HepG2 (cell line): Measurements from ENCODE around the gene CCNT2. TPM values are rescaled to one million over a fixed set of nuclear protein-coding genes. Genes with fewer than 3 reads are reported as not detected.

Source experiments
- ATAC-seq: fragments of 200-7000 bp; cut with Tn5 transposase; 3 replicates; pipeline ENCODE4 v1.9.1; 2020; ENCODE audit warnings: mild to moderate bottlenecking, moderate library complexity
- BruUV-seq: library from RNA; stranded (reverse); fragments of 400-500 nt; replicated peaks from 2 replicates; lab custom pipeline; 2021; lab: Mats Ljungman, UMichigan
- CTCF ChIA-PET: fragments of 300-600 bp; formaldehyde crosslinking; extraction: SDS; loops from one replicate; lab custom pipeline; 2021; ENCODE audit warnings: low total read pairs, inconsistent platforms, low intra/inter-chr PET ratio; lab: Yijun Ruan, JAX
- POLR2A ChIA-PET: fragments of 350-600 bp; sonication (Branson Sonifier 250); formaldehyde crosslinking; loops from one replicate; lab custom pipeline; 2020; ENCODE audit warnings: antibody characterized with exemption, inconsistent platforms; lab: Yijun Ruan, JAX
- DNase-seq: peaks from one replicate; pipeline ENCODE4 v3.0.0-alpha.2; 2015; ENCODE audit warnings: low spot score
- FAIRE-seq: peaks from 3 replicates; lab custom pipeline; 2011; peaks lifted over from hg19 to GRCh38; lab: Jason Lieb, UNC
- H2AFZ ChIP-seq: one replicate; pipeline ENCODE4 v1.6.1; 2011; ENCODE audit warnings: low read length, inconsistent platforms
- H3K27ac ChIP-seq: fragments of 300-600 bp; 3 replicates; pipeline ENCODE4 v1.8.0; 2011; ENCODE audit warnings: mixed run types, mild to moderate bottlenecking, mixed read lengths, low read length, inconsistent platforms; ENCODE audit not compliant: insufficient read depth; ENCODE audit errors: extremely low read length
- H3K27me3 ChIP-seq, 2 experiments: fragments of 200-600 bp in 1 of 2; 2 replicates in 1 of 2; 3 replicates in 1 of 2; pipeline versions ENCODE4 v1.6.0 to v1.8.0; 2011; ENCODE audit warnings: low read length in 2 of 2, mild to moderate bottlenecking in 2 of 2, moderate library complexity in 2 of 2, inconsistent platforms in 1 of 2; ENCODE audit not compliant: insufficient read depth in 2 of 2, control insufficient read depth in 1 of 2
- H3K36me3 ChIP-seq, 2 experiments: fragments of 200-600 bp in 1 of 2; replicated peaks in 1 of 2; 2 replicates in 1 of 2; 3 replicates in 1 of 2; pipeline versions ENCODE4 v1.5.1 to v1.8.0; 2011; ENCODE audit warnings: low read length in 2 of 2, inconsistent platforms in 1 of 2; ENCODE audit not compliant: insufficient read depth in 2 of 2, control insufficient read depth in 1 of 2
- H3K4me1 ChIP-seq: 2 replicates; pipeline ENCODE4 v1.5.1; 2012; ENCODE audit warnings: low read length, inconsistent platforms; ENCODE audit not compliant: insufficient read depth
- H3K4me2 ChIP-seq: 2 replicates; pipeline ENCODE4 v1.6.0; 2011; ENCODE audit warnings: low read depth, low read length, inconsistent platforms
- H3K4me3 ChIP-seq, 3 experiments: fragments of 200-600 bp in 1 of 3; sonication (generic), shearing (Covaris generic) in 1 of 3; replicated peaks in 1 of 3; 2 replicates each; pipeline ENCODE4 v1.5.1; 2011 to 2016; ENCODE audit warnings: low read length in 3 of 3, inconsistent platforms in 2 of 3, low read depth in 2 of 3, mild to moderate bottlenecking in 2 of 3, control low read depth in 1 of 3, mixed read lengths in 1 of 3; ENCODE audit not compliant: insufficient read depth in 1 of 3
- H3K79me2 ChIP-seq: one replicate; pipeline ENCODE4 v1.6.1; 2011; ENCODE audit warnings: low read length, inconsistent platforms; ENCODE audit not compliant: insufficient read depth
- H3K9ac ChIP-seq: 2 replicates; pipeline ENCODE4 v1.6.0; 2011; ENCODE audit warnings: mild to moderate bottlenecking, low read depth, low read length, inconsistent platforms; ENCODE audit not compliant: insufficient read depth
- H3K9me3 ChIP-seq: 2 replicates; pipeline ENCODE4 v1.5.1; 2012; ENCODE audit warnings: mild to moderate bottlenecking, low read length
- H4K20me1 ChIP-seq: 2 replicates; pipeline ENCODE4 v1.6.0; 2011; ENCODE audit warnings: inconsistent platforms, mild to moderate bottlenecking, low read length, moderate library complexity; ENCODE audit not compliant: insufficient read depth
- FOXA1 ChIP-seq, 2 experiments: fragments of 450-650 bp in 1 of 2; sonication (generic) in 1 of 2; formaldehyde crosslinking in 1 of 2; IDR thresholded peaks; 2 replicates each; pipeline versions ENCODE4 v1.4.0 to v1.6.1; 2016 to 2020; ENCODE audit warnings: missing genetic modification reagents in 1 of 2
- FOXA3 ChIP-seq: IDR thresholded peaks from 2 replicates; pipeline ENCODE4 v1.6.1; 2016; ENCODE audit warnings: missing genetic modification reagents, missing compliant biosample characterization
- HNF1B ChIP-seq: sonication (generic); formaldehyde crosslinking; IDR thresholded peaks from 2 replicates; pipeline ENCODE4 v1.5.1; 2020; ENCODE audit warnings: mild to moderate bottlenecking, moderate library complexity, missing genetic modification reagents
- MED8 ChIP-seq: sonication (generic); formaldehyde crosslinking; IDR thresholded peaks from 2 replicates; pipeline ENCODE4 v1.8.1; 2023; ENCODE audit warnings: mild to moderate bottlenecking, missing genetic modification reagents; ENCODE audit not compliant: insufficient replicate concordance
- NFIC ChIP-seq: IDR thresholded peaks from 2 replicates; pipeline ENCODE4 v1.6.1; 2012; ENCODE audit warnings: mild to moderate bottlenecking, low read length, inconsistent platforms
- RBFOX2 ChIP-seq: fragments of 200-400 bp; formaldehyde crosslinking; IDR thresholded peaks from 2 replicates; pipeline ENCODE4 v1.6.1; 2017; ENCODE audit warnings: low read depth, mild to moderate bottlenecking, low read length
- THAP8 ChIP-seq: sonication (generic); formaldehyde crosslinking; IDR thresholded peaks from 2 replicates; pipeline ENCODE4 v1.5.1; 2020; ENCODE audit warnings: missing genetic modification reagents, mild to moderate bottlenecking, borderline replicate concordance
- TP53 ChIP-seq: sonication (generic); formaldehyde crosslinking; conservative IDR thresholded peaks from 2 replicates; pipeline ENCODE4 v1.4.0; 2020; ENCODE audit warnings: missing genetic modification reagents
- ZNF292 ChIP-seq: sonication (generic); formaldehyde crosslinking; IDR thresholded peaks from 2 replicates; pipeline ENCODE4 v1.8.1; 2022; ENCODE audit warnings: mild to moderate bottlenecking, low read depth, missing genetic modification reagents, borderline replicate concordance
- WGBS: methylation state at CpG from one replicate; pipeline ENCODE4 v1.1.6; 2017; ENCODE audit warnings: low lambda C conversion rate; 5-methylcytosine and 5-hydroxymethylcytosine counted together
- in situ Hi-C: cut with HindIII; loops from 2 replicates; pipeline ENCODE4 v1.10.0; 2017; ENCODE audit warnings: low pct_unique_long_range_greater_than_20kb; ENCODE audit not compliant: extremely low pct_ligation_motif_present
- intact Hi-C: fragments of 100-400 bp; cut with micrococcal nuclease; formaldehyde crosslinking; loops from one replicate; pipeline ENCODE4 v1.10.0; 2022; ENCODE audit not compliant: unreplicated experiment
- polyA plus RNA-seq, 8 experiments: library from polyadenylated mRNA; depleted of rRNA in 3 of 8; stranded (reverse) in 7 of 8; unstranded in 1 of 8; fragments of >200 nt; fragmentation: Illumina TruSeq in 4 of 8; extraction: Trizol in 4 of 8; gene quantifications; 2 replicates each; pipeline versions ENCODE4 v1.2.1 to v1.2.3, GENCODE V29; 2011 to 2016; ENCODE audit warnings: low read depth in 4 of 8, missing spikeins in 1 of 8, mixed read lengths in 1 of 8; ENCODE audit not compliant: insufficient read depth in 1 of 8
- total RNA-seq, 5 experiments: library from RNA; depleted of rRNA; stranded (reverse); fragments of >200 nt; fragmentation: Illumina TruSeq; extraction: Trizol; gene quantifications; 2 replicates each; pipeline ENCODE4 v1.2.3, GENCODE V29; 2016; ENCODE audit warnings: low read depth in 1 of 5

The CCNT2 gene
- total and polyA plus RNA-seq, 2 of the 13 experiments (the other 11 are each of a cell fraction or from before 2014, with no cell fraction given) = 22.1 to 34.4 TPM

GRCh38 chr2:134924912-134925311, 6.3 kb downstream of the CCNT2 start:
- BruUV-seq = no TSS peak
- in situ Hi-C loops (no loop called here), intact Hi-C loops (no loop called here)
- CTCF ChIA-PET = no interaction called here
- 100% methylated on average over 1 of the region's 1 CpG for WGBS
- peaks cover 74% of the 10 kb centered on the region for H3K4me1 ChIP-seq
- peak; percentile 9 for DNase-seq
- H3K27ac ChIP-seq = no peak overlapping the region
- peak overlapping the region; percentile 2; the same call in 1 of the 2 replicates for H3K4me2 ChIP-seq
- H2AFZ ChIP-seq = no peak overlapping the region
- H4K20me1 ChIP-seq = peaks cover 98% of the 10 kb centered on the region
- H3K4me3 ChIP-seq = no peak overlapping the region
- TF ChIP-seq RBFOX2 = 0 out of 2 replicates have a peak, but pooled peaks have one; percentile 24
- TF ChIP-seq NFIC = no peak
- no peak for FAIRE-seq
- peaks cover 3 to 39% of the 10 kb centered on the region in 2 experiments for H3K36me3 ChIP-seq
- H3K27me3 ChIP-seq = no peaks in the 10 kb centered on the region; a peak in 1 of 5 replicates
- no peak overlapping the region for H3K9ac ChIP-seq
- no peaks in the 10 kb centered on the region for H3K9me3 ChIP-seq
- POLR2A ChIA-PET = no interaction called here
- ATAC-seq = peak; percentile 70
- H3K79me2 ChIP-seq = peaks cover 98% of the 10 kb centered on the region

GRCh38 chr2:134926231-134926931, 7.8 kb downstream of the CCNT2 start:
- TF ChIP-seq FOXA1 (IDR thresholded peaks at IDR 0.05) = no peak
- TF ChIP-seq FOXA1 (CRISPR knock-in tag; IDR thresholded peaks at IDR 0.05) = peak; percentile 38; the same call in 1 of the 2 replicates
- TF ChIP-seq HNF1B (CRISPR knock-in tag) = 0 out of 2 replicates have a peak, but pooled peaks have one; percentile 16
- TF ChIP-seq TP53 (CRISPR knock-in tag) = no peak
- 0 out of 2 replicates have a peak, but pooled peaks have one; percentile 40 for TF ChIP-seq FOXA3 (CRISPR knock-in tag)
- TF ChIP-seq MED8 (CRISPR knock-in tag) = no peak
- TF ChIP-seq THAP8 (CRISPR knock-in tag) = no peak
- TF ChIP-seq ZNF292 = no peak
- TF ChIP-seq, all 625 proteins: peak for 3
- 74% methylated on average over 3 of the region's 3 CpGs for WGBS
- peaks cover 97% of the 10 kb centered on the region for H4K20me1 ChIP-seq
- peak; percentile 21 for DNase-seq
- FAIRE-seq = no peak
- H3K4me3 ChIP-seq = no peak overlapping the region
- ATAC-seq = peak; percentile 54
- no peaks in the 10 kb centered on the region for H3K27me3 ChIP-seq
- H3K36me3 ChIP-seq = peaks cover 3 to 41% of the 10 kb centered on the region in 2 experiments
- H3K4me2 ChIP-seq = peak overlapping the region; percentile 17; the same call in 1 of the 2 replicates
- BruUV-seq = no TSS peak
- H3K27ac ChIP-seq = peak overlapping the region; percentile 1
- ChIA-PET POLR2A (interaction anchor here (2.4 kb wide), 1 partner anchor 8 kb away, joined by 10 read pairs; the partner anchor contains the start of gene CCNT2), CTCF (no interaction called here)
- H2AFZ ChIP-seq = no peak overlapping the region
- H3K9me3 ChIP-seq = no peaks in the 10 kb centered on the region
- H3K9ac ChIP-seq = no peak overlapping the region
- intact Hi-C loops = no loop called here
- in situ Hi-C loops = no loop called here
- H3K79me2 ChIP-seq = peaks cover 98% of the 10 kb centered on the region
- H3K4me1 ChIP-seq = peaks cover 65% of the 10 kb centered on the region
